GM18909 (cell line): ENCODE results near the gene KTI12.
"Not testable (repeated sequence)": the region's sequence is repeated elsewhere in the genome, so short reads cannot be mapped to it uniquely, and the experiment has no call there.

ENCODE experiments used
- ATAC-seq: cut with Tn5 transposase; IDR thresholded peaks from one replicate; pipeline ENCODE4 v1.9.1; 2021; ENCODE audit warnings: mild to moderate bottlenecking; ENCODE audit not compliant: unreplicated experiment, poor library complexity

The KTI12 gene

DNA sequence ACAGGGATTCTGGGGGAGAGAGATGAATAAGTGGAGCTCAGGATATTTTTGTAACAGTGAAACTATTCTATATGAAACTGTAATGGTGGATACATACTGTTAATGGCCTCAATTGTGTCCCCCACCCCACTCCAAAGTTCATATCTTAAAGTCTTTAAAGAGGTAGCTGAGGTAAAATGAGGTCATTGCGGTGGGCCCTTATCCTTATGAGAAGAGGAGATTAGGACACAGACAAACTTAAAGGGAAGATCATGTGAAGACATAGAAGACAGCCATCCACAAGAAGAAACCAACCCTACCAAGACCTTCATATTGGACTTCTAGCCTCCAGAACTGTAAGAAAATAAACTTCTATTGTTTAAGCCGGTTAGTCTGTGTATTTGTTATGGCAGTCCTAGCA is 11.6 kb upstream of the KTI12 start:
- ATAC-seq = no peak

GRCh38 chr1:52041551-52042185 is 8.1 kb upstream of the KTI12 start:
- no peak for ATAC-seq

DNA sequence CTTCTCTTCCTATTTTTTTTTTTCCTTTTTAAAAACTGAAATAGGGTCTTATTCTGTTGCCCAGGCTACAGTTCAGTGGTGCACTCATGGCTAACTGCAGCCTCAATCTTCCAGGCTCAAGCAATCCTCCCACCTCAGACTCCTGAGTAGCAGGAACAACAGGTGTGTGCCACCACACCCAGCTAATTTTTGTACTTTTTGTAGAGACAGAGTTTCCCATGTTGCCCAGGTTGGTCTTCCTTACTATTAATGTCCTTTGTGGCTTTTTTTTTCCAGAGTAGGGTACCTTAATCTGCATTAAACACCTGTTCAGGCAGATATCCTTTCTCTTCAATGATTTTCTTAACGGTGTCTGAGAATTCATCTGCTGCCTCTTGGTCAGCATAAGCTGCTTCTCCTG is 4.3 kb upstream of the KTI12 start:
- ATAC-seq = no peak

DNA sequence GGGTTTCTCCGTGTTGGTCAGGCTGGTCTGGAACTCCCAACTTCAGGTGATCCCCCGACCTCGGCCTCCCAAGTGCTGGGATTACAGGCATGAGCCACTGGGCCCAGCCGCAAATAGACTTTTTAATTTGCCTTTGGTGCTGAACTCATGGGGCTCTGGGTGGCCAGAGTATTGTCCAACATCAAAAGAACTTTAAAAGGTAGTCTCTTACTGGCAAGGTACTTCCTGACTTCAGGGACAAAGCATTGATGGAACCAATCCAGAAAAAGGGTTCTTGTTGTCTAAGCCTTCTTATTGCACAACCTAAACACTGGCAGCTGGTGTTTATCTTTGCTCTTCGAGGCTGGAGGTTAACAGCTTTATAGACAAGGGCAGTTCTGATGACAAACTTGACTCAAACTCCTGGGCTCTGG is 3.8 kb upstream of the KTI12 start:
- ATAC-seq = no peak

GRCh38 chr1:52034050-52034384 is 407 bp upstream of the KTI12 start:
- ATAC-seq = no peak

- peak; percentile 36 for ATAC-seq
Measured at GRCh38 chr1:52032785-52033131, 852 bp downstream of the KTI12 start.

DNA sequence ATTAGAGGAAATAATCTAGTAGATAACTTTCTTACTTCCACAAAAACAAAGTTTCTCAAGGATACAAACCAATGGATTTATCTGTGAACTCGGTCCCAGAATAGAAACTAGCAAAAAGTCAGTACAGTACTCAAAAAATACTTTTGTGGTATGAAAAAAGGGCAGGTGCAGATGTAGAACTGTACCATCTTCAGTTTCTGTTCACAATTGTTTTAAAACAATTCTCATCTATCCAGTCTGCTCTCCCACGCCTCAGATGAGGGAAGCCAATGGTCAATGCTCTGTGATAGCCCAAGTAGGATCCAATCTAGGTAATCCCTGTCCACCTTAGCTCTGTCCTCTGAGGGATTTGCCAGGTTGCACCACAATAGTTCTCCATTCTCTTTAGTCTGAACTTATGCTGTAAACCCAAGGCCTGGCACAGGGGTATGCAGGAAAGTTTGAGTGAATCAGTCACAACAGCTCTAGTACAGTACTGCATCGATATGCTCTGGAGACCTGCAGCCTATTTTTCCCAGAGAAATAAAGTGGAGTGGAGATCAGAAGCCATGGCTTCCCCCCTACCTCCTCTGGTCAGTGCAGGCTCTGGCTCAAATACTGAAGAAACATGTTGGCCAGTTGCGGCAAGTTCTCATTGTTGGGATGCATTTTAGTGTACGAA is 1.4 kb downstream of the KTI12 start:
- peak; percentile 35 for ATAC-seq

- not testable (repeated sequence) for ATAC-seq
Measured at GRCh38 chr1:52028839-52029238, 4.8 kb downstream of the KTI12 start.

- ATAC-seq = no peak
Measured at GRCh38 chr1:52028328-52028727, 5.3 kb downstream of the KTI12 start.

DNA sequence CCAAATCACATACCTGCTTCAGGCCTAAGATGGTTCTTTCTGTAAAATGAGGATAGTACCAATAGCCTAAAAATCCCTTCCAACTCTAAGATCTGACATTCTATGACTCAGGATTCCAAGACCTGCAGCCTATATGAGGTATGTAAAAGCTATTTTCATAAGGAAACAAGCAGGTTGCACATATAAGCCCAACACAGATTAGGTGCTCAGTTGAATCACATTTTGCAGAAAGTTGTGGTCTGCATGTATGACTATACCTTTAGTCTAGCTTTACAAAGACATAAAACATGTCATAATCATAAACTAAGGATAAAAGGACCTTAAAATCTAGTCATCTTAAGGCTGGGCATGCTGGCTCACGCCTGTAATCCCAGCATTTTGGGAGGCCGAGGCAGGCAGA is 7.3 kb downstream of the KTI12 start:
- no peak for ATAC-seq

GRCh38 chr1:52022133-52022532 is 11.5 kb downstream of the KTI12 start:
- ATAC-seq = no peak

- no peak for ATAC-seq
Measured at GRCh38 chr1:52008071-52008809, 25.4 kb downstream of the KTI12 start.

DNA sequence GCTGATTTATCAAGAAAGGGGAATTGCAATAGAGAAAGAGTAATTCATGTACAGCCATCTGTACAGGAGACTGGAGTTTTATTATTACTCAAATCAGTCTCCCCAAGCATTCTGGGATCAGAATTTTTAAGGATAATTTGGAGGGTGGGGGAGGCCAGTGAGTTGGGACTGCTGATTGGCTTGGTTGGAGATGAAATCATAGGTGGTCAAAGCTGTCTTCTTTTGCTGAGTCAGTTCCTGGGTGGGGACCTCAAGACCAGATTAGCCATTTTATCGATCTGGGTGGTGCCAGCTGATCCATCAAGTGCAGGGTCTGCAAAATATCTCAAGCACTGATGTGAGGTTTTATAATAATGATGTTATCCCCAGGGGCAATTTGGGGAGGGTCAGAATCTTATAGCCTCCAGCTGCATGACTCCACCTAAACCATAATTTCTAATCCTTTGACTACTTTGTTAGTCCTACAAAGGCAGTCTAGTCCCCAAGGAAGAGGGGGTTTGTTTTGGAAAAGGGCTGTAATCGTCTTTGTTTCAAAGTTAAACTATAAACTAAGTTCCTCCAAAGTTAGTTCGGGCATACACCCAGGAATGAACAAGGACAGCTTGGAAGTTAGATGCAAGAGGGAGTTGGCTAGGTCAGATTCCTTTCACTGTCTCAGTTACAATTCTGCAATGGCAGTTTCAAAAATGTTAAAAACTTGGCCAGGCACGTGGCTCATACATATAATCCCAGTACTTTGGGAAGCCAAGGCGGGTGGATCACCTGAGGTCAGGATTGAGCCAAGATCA is 26.2 kb downstream of the KTI12 start:
- ATAC-seq = no peak

GRCh38 chr1:52006081-52006553 is 27.5 kb downstream of the KTI12 start:
- not testable (repeated sequence) for ATAC-seq

- not testable (repeated sequence) for ATAC-seq
Measured at GRCh38 chr1:52005548-52005947, 28.1 kb downstream of the KTI12 start.

GRCh38 chr1:52003877-52004276 is 29.7 kb downstream of the KTI12 start:
- no peak for ATAC-seq

DNA sequence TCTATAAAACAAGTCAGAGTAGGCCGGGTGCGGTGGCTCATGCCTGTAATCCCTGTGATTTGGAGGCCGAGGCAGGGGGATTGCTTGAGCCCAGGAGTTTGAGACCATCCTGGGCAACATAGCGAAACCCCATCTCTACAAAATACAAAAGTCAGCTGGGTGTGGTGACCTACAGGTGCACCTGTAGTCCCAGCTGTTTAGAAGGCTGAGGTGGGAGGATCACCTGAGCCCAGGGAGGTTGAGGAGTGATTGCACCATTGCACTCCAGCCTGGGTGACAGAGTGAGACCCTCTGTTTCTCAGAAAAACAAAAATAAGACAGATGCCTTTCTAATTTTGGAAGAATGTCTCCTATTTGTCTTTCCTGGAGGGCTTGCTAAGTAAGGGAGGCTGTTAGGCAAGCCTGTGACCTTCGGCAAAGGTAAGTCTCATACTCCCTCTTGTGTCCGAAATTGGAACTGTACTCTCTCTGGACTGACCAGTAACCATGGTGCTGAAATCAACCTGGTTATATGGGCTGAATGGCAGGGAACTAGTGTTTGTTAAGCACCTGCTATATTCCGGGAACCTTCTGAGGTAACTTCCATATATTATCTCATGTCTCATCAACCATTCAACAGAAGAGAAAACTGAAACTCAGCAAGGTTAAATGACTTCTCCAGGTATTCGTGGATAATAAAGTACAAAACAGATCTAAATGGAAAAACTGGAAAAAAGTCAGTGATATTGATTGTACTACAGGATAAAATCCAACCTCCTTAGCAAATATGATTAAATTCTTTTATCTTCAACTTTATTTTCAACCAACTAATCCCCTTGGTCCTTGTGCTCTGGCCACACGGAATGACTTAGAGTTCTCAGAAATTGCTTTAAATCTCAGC is 31.3 kb downstream of the KTI12 start:
- ATAC-seq = no peak

- ATAC-seq = no peak
Measured at GRCh38 chr1:51998701-51999100, 34.9 kb downstream of the KTI12 start.

DNA sequence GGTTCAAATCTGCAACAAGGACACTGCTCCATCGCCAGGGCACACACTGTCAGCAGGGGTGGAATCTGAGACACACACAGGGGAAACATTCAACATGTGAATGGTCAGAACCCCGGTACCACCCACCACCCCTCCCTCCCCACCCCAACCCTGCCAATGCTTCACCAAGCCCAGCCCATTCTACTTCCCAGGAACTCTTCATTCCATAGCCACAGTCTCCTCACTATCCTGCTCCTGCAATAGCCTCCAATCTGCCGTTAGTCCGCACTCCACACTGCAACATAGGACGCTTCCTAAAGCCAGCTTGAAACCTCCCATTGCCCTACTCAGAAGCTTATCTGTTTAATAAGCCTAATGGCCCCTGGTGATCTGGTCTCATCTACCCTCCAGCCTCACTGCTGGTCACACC is 35.6 kb downstream of the KTI12 start:
- ATAC-seq = no peak

DNA sequence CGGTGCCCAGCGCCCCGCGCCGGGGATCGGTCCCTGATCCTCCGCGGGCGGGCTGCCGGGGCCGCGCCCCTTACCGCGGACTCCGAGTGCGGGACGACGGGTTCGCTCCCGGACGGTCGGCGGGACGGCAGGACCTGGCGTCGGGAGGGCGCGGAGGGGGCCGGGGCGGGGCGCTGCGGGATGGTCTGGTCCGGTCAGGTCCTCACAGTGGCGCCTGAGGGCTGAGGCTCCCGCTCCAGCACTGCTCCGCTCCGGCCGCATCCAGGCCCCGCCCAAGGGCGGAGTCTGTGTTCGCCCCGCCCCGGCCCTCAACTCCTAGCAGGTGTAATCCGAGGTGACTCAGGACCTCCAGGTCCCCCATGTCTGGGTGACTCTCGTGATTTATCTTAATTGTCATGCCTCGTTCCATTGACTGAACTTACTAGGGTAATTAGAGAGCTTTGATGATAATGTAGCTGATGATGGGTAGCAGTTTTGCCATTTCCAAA is 43.1 kb downstream of the KTI12 start, which contains the start of gene RAB3B:
Gene RAB3B, minus strand, starts transcription at position 223 of the 488 bp plus-strand sequence. CDS start 13,583 bp downstream, outside the sequence.
- ATAC-seq = peak; percentile 79
